Dendritic cell treated with granulocyte-macrophage colony-stimulating factor and Interleukin-4, amounts not matched to agents 40 ng/mL and 50 ng/mL, for 4 days (primary cell): ENCODE measurements around the gene CLDN10.
A peak's percentile ranks its signal among the peaks of the same experiment; 100 is the strongest.

Experiments used
- H3K27ac Mint-ChIP-seq: one replicate; pipeline ENCODE4 v1.8.0; 2022; ENCODE audit warnings: mild to moderate bottlenecking, mixed read lengths
- H3K27me3 Mint-ChIP-seq: one replicate; pipeline ENCODE4 v1.8.0; 2022; ENCODE audit warnings: mild to moderate bottlenecking, mixed read lengths
- H3K36me3 Mint-ChIP-seq: one replicate; pipeline ENCODE4 v1.8.0; 2022; ENCODE audit warnings: low read depth, mixed read lengths
- H3K4me1 Mint-ChIP-seq: one replicate; pipeline ENCODE4 v1.8.0; 2022; ENCODE audit warnings: low read depth, mixed read lengths
- H3K4me3 Mint-ChIP-seq: one replicate; pipeline ENCODE4 v1.8.0; 2022; ENCODE audit warnings: mild to moderate bottlenecking, moderate library complexity, mixed read lengths
- H3K9me3 Mint-ChIP-seq: one replicate; pipeline ENCODE4 v1.8.0; 2022; ENCODE audit warnings: mixed read lengths
- intact Hi-C: fragments of 100-400 bp; cut with micrococcal nuclease; formaldehyde crosslinking; loops from one replicate; pipeline ENCODE4 v1.15.0; 2022

The CLDN10 gene

GRCh38 chr13:95524264-95524901, 28.1 kb upstream of the CLDN10 start:
- no peaks in the 10 kb centered on the region for H3K36me3 Mint-ChIP-seq
- H3K4me3 Mint-ChIP-seq = no peak overlapping the region
- H3K9me3 Mint-ChIP-seq = peaks cover 9% of the 10 kb centered on the region
- no peak overlapping the region for H3K27ac Mint-ChIP-seq
- peaks cover 1% of the 10 kb centered on the region for H3K27me3 Mint-ChIP-seq
- H3K4me1 Mint-ChIP-seq = peaks cover 5% of the 10 kb centered on the region
- intact Hi-C loops = no loop called here

GRCh38 chr13:95527955-95528354, 24.6 kb upstream of the CLDN10 start:
- H3K4me1 Mint-ChIP-seq = peaks cover 11% of the 10 kb centered on the region
- H3K9me3 Mint-ChIP-seq = no peaks in the 10 kb centered on the region
- no peak overlapping the region for H3K27ac Mint-ChIP-seq
- intact Hi-C loops = no loop called here
- H3K4me3 Mint-ChIP-seq = no peak overlapping the region
- no peaks in the 10 kb centered on the region for H3K36me3 Mint-ChIP-seq
- no peaks in the 10 kb centered on the region for H3K27me3 Mint-ChIP-seq

- Mint-ChIP-seq H3K36me3 (no peaks in the 10 kb centered on the region), H3K27me3 (no peaks in the 10 kb centered on the region), H3K4me1 (peaks cover 9% of the 10 kb centered on the region), H3K9me3 (no peaks in the 10 kb centered on the region), H3K27ac (no peak overlapping the region), H3K4me3 (no peak overlapping the region)
- intact Hi-C loops = loop anchor here (10.0 kb wide), 1 partner anchor 95 kb away; no protein-coding TSS in a partner anchor
Observed at GRCh38 chr13:95530178-95530577, 22.3 kb upstream of the CLDN10 start.

- Mint-ChIP-seq H3K4me3 (no peak overlapping the region), H3K4me1 (peaks cover 14% of the 10 kb centered on the region), H3K27ac (no peak overlapping the region), H3K9me3 (no peaks in the 10 kb centered on the region), H3K27me3 (no peaks in the 10 kb centered on the region), H3K36me3 (no peaks in the 10 kb centered on the region)
- intact Hi-C loops = loop anchor here (10.0 kb wide), 1 partner anchor 91 kb away; no protein-coding TSS in a partner anchor
Observed at GRCh38 chr13:95533545-95534160, 18.9 kb upstream of the CLDN10 start.

- no peak overlapping the region for H3K27ac Mint-ChIP-seq
- intact Hi-C loops = loop anchor here (10.0 kb wide), 1 partner anchor 90 kb away; no protein-coding TSS in a partner anchor
- H3K4me3 Mint-ChIP-seq = no peak overlapping the region
- H3K4me1 Mint-ChIP-seq = peaks cover 10% of the 10 kb centered on the region
- H3K36me3 Mint-ChIP-seq = no peaks in the 10 kb centered on the region
- no peaks in the 10 kb centered on the region for H3K9me3 Mint-ChIP-seq
- H3K27me3 Mint-ChIP-seq = no peaks in the 10 kb centered on the region
Observed at GRCh38 chr13:95535243-95535642, 17.3 kb upstream of the CLDN10 start.

GRCh38 chr13:95536632-95537241, 15.8 kb upstream of the CLDN10 start:
- peaks cover 19% of the 10 kb centered on the region for H3K4me1 Mint-ChIP-seq
- intact Hi-C loops = loop anchor here (1.0 to 10.0 kb wide), 3 partner anchors 88 to 298 kb away; no protein-coding TSS in a partner anchor
- no peaks in the 10 kb centered on the region for H3K36me3 Mint-ChIP-seq
- H3K4me3 Mint-ChIP-seq = no peak overlapping the region
- no peak overlapping the region for H3K27ac Mint-ChIP-seq
- H3K27me3 Mint-ChIP-seq = no peaks in the 10 kb centered on the region
- no peaks in the 10 kb centered on the region for H3K9me3 Mint-ChIP-seq

GRCh38 chr13:95540888-95541287, 11.6 kb upstream of the CLDN10 start:
- Mint-ChIP-seq H3K27me3 (no peaks in the 10 kb centered on the region), H3K27ac (no peak overlapping the region), H3K4me1 (peaks cover 15% of the 10 kb centered on the region), H3K9me3 (no peaks in the 10 kb centered on the region), H3K36me3 (no peaks in the 10 kb centered on the region), H3K4me3 (no peak overlapping the region)
- intact Hi-C loops = no loop called here

- Mint-ChIP-seq H3K9me3 (no peaks in the 10 kb centered on the region), H3K4me3 (no peak overlapping the region), H3K36me3 (no peaks in the 10 kb centered on the region), H3K27ac (no peak overlapping the region), H3K27me3 (no peaks in the 10 kb centered on the region), H3K4me1 (peaks cover 15% of the 10 kb centered on the region)
- intact Hi-C loops = no loop called here
Observed at GRCh38 chr13:95541308-95541707, 11.2 kb upstream of the CLDN10 start.

- H3K27ac Mint-ChIP-seq = no peak overlapping the region
- H3K27me3 Mint-ChIP-seq = no peaks in the 10 kb centered on the region
- intact Hi-C loops = no loop called here
- no peaks in the 10 kb centered on the region for H3K36me3 Mint-ChIP-seq
- H3K9me3 Mint-ChIP-seq = no peaks in the 10 kb centered on the region
- H3K4me3 Mint-ChIP-seq = no peak overlapping the region
- peaks cover 21% of the 10 kb centered on the region for H3K4me1 Mint-ChIP-seq
Observed at GRCh38 chr13:95541911-95542474, 10.5 kb upstream of the CLDN10 start.

- intact Hi-C loops = no loop called here
- H3K4me1 Mint-ChIP-seq = peaks cover 25% of the 10 kb centered on the region
- no peaks in the 10 kb centered on the region for H3K27me3 Mint-ChIP-seq
- no peak overlapping the region for H3K4me3 Mint-ChIP-seq
- no peak overlapping the region for H3K27ac Mint-ChIP-seq
- no peaks in the 10 kb centered on the region for H3K36me3 Mint-ChIP-seq
- H3K9me3 Mint-ChIP-seq = no peaks in the 10 kb centered on the region
Observed at GRCh38 chr13:95544293-95544692, 8.2 kb upstream of the CLDN10 start.

GRCh38 chr13:95546919-95547318, 5.6 kb upstream of the CLDN10 start:
- intact Hi-C loops = no loop called here

GRCh38 chr13:95547531-95548167, 4.9 kb upstream of the CLDN10 start:
- Mint-ChIP-seq H3K36me3 (no peaks in the 10 kb centered on the region), H3K27me3 (peaks cover 23% of the 10 kb centered on the region)

More at GRCh38 chr13:95546919-95547318, 5.6 kb upstream of the CLDN10 start:
- Mint-ChIP-seq H3K27me3 (peaks cover 16% of the 10 kb centered on the region), H3K9me3 (no peaks in the 10 kb centered on the region), H3K27ac (no peak overlapping the region), H3K4me3 (no peak overlapping the region), H3K36me3 (no peaks in the 10 kb centered on the region), H3K4me1 (peaks cover 12% of the 10 kb centered on the region)

GRCh38 chr13:95552208-95552538, 347 bp upstream of the CLDN10 start:
- Mint-ChIP-seq H3K27me3 (peaks cover 40% of the 10 kb centered on the region), H3K4me3 (peak overlapping the region; percentile 56), H3K27ac (no peak overlapping the region), H3K9me3 (no peaks in the 10 kb centered on the region), H3K36me3 (no peaks in the 10 kb centered on the region), H3K4me1 (peaks cover 23% of the 10 kb centered on the region)
- intact Hi-C loops = no loop called here

More at GRCh38 chr13:95547531-95548167, 4.9 kb upstream of the CLDN10 start:
- intact Hi-C loops = no loop called here
- Mint-ChIP-seq H3K4me1 (peaks cover 12% of the 10 kb centered on the region), H3K4me3 (no peak overlapping the region), H3K9me3 (no peaks in the 10 kb centered on the region), H3K27ac (no peak overlapping the region)
